NCI-H2171 treated with DMSO at 0.1 percent for 48 hours (cell line): ENCODE results near the gene CACTIN.
"Not testable (repeated sequence)": the region's sequence is repeated elsewhere in the genome, so short reads cannot be mapped to it uniquely, and the experiment has no call there.

Source experiments
- DNase-seq: peaks from one replicate; lab custom pipeline; 2025; lab: John Stamatoyannopoulos, UW

Gene CACTIN

DNA sequence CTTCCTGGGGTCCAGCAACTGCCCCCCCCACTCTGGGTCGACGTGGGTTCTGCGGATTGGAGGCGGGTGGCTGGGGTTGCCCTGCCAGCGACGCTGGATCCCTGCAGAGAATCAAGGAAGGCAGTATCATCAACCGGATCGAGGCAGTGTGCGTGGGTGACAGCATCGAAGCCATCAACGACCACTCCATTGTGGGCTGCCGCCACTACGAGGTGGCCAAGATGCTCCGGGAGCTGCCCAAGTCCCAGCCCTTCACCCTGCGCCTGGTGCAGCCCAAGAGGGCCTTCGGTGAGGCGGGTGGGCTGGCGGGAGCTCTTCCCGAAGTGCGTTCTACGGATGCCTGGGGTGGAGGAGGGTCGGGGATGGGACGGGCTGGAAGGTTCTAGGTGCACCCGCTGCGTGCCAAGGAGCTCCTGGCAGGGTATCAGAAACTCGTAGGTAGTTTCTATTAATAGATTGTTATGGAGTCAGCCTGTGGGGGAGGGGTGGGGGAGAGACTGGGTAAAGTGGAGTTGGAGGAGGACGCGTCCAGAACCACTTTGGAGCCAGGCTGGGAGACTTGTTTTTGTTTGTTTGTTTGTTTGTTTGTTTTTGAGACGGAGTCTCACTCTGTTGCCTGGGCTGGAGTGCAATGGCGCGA is 39.8 kb downstream of the CACTIN start:
- no peak for DNase-seq

DNA sequence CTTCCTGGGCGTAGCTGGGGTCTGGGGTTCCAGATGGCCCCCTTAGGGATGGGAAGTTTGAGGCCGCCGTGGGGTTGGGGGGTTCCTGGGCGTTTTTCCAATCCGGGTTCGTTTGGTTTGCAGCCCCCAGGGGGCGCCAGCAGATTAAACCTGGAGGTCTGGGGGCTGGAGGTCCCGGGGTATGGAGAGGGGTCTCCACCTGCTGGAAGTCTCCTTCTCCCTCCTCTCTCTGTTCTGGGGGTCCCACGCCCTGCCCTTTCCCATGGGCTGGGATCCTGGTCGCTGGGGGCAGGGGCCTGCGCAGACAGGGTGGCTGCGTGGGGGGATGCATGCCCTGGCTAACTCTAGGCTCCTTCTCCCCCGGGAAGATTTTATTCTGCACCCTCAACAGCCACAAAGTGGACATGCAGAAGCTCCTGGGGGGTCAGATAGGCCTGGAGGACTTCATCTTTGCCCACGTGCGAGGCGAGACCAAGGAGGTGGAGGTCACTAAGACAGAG is 40.4 kb downstream of the CACTIN start:
- DNase-seq: no peak

DNA sequence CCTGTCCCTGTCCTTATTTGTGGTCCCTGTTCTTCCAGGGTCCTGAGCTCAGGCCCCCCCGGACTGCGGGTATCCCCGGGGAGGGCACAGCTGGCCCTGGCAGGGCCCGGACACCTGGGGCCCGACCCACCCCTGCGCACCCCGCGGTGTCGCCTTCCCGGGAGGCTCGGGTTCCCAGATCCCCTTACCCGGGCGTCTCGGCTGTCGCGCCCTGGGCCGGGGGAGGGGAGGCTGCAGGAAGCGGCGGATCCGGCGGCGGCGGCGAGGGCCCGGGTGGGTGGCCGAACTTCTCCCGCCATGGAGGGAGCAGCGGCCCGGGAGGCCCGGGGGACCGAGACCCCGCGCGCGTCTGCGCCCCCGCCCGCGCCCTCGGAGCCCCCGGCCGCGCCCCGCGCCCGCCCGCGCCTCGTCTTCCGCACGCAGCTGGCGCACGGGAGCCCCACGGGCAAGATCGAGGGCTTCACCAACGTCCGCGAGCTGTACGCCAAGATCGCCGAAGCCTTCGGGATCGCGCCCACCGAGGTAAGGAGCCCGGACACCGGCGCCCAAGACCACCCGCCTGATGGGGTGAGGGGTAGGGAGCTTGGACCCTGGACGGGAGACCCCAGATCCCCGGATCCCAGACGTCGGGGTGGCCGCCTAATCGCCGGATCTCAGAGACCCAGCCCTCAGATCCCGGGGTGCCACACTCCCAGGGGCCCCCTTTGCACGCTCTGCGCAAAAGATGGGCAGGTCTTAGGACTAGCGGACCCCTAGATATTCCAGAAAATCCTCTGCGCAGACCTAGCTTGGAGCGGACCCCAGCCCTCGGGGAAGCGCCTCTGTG is 41.1 kb downstream of the CACTIN start, which contains the start of gene GIPC3:
Gene GIPC3 (plus strand): TSS at position 178 of the 826 bp plus-strand sequence. CDS start 120 bp downstream, at position 298.
- no peak for DNase-seq

DNA sequence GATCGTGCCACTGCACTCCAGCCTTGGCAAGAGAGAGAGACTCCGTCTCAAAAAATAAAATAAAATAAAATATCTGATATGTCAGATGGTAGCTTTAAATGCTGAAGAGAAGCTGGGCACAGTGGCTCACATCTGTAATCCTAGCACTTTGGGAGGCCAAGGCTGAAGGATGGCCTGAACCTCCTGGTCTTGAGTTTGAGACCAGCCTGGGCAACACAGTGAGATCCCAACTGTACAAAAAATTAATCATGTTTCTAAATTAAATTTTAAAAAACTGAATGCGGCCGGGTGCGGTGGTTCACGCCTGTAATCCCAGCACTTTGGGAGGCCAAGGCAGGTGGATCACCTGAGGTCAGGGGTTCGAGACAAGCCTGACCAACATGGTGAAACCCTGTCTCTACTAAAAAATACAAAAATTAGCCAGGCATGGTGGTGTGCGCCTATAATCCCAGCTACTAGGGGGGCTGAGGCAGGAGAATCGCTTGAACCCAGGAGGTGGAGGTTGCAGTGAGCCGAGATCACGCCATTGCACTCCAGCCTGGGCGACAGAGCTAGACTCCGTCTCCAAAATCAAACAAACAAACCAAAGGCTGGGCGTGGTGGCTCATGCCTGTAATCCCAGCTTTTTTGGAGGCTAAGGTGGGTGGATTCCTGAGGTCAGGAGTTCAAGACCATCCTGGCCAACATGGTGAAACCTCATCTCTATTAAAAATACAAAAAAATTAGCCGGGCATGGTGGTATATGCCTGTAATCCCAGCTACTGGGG is 42.4 kb downstream of the CACTIN start:
- not testable (repeated sequence) for DNase-seq

DNA sequence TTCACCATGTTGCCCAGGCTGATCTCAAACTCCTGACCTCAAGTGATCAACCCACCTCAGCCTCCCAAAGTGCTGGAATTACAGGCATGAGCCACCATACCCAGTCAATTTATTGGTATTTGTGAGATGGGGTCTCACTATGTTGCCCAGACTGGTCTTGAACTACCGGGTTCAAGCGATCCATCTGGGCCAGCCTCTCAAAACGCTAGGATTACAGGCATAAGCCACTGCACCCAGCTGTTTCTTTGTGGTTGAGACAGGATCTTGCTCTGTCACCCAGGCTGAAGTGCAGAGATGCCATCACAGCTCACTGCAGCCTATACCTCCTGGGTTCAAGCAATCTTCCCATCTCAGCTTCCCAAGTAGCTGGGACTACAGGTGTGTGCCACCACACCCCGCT is 44.8 kb downstream of the CACTIN start:
- DNase-seq: not testable (repeated sequence)

DNA sequence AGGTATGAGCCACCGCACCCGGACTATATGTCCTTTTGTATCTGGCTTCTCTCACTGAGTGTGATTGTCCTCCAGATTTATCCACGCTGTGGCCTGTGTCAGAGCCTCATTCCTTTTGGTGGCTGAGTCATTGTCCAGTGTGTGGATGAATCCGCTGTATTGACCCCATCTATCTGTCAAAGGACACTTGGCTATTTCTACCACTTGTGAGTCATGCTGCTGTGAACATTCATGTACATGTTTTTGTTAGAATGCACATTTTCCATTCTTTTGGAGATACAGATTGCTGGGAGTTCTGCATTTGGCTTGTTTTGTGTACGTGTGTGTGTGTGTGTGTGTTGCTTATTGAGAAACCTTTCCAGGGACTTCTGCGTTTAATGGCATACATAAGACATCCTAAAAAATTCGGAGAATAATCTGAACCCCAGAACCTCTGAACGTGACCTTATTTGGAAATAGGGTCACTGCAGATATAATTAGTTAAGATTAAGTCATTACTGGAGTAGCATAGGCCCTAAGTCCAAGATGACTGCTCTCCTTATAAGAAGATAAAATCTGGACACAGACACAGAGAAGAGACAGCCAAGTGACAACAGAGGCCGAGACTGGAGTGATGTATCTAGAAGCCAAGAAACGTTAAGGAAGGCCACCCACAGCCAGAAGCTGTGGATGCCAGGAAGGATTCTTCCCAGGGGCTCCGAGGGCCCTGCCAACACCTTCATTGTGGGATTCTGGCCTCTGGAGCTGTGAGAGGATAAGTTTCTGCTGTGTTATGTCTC is 46.2 kb downstream of the CACTIN start:
- no peak for DNase-seq

DNA sequence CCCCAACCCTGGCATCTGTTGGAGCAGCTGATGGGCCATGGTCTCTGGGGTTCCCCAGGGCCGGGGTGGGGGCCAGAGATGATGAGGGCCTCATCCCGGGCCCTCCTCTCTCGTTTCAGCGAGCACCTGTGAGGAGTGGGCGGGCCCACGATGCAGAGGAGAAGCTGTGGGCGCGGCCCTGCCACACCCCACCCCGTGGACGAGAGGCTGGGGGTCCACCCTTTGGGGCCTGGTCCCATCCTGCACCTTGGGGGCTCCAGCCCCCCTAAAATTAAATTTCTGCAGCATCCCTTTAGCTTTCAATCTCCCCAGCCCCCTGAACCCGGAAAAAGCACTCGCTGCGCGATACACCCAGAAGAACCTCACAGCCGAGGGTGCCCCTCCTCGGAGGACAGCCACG is 48.2 kb downstream of the CACTIN start:
- DNase-seq: no peak

DNA sequence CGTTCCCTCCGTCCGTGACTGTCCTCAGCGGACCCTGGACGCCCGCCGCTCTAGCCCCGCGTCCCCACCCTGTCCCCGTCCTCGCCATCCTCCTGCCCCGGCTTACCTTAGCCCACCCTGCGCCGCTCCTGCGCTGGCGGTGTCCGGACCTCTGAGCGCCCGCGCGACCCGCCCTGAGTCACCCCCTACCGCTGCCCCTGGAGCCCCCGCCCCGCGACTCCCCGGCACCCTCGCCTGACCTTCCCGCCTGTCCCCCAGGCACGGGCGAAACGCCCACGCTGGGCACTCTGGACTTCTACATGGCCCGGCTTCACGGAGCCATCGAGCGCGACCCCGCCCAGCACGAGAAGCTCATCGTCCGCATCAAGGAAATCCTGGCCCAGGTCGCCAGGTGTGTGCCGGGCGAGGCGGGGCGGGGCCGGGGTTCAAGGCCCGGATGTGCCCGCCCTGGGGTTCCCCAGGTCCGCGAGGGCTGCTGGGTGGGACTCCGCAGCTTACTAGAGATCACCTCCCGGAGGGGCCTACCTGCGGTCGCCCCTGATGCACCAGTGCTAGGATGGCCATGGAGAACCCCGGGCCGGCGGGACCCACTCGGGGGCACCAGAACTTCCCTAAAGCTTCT is 48.8 kb downstream of the CACTIN start:
- DNase-seq: no peak

DNA sequence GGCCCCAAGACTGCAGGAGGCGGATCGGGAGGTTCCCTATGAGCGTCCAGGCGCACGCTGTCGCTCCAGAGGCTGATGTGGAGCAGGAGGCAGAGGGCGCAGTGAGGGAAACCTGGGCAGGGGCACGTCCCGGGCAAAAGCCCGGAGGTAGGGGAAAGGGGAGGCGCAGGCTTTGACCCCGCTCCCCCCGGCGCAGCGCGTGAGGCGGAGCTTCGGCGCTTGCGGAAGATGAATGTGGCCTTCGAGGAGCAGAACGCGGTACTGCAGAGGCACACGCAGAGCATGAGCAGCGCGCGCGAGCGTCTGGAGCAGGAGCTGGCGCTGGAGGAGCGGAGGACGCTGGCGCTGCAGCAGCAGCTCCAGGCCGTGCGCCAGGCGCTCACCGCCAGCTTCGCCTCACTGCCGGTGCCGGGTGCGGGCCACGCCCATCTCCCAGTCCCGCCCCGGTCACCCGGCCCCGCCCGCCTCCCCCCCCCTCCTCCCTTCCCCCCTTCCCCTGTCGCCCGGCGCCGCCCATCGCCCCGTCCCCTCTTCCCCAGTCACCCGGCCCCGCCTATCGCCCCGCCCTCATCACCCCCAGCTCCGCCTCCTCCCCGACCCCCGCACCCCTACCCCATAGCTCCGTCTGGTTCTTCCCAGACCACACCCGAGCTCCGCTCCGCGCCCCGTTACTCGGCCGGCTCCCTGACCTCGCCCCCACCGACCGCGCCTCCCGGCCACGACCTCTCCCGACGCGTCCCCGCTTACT is 49.7 kb downstream of the CACTIN start:
- DNase-seq: no peak

DNA sequence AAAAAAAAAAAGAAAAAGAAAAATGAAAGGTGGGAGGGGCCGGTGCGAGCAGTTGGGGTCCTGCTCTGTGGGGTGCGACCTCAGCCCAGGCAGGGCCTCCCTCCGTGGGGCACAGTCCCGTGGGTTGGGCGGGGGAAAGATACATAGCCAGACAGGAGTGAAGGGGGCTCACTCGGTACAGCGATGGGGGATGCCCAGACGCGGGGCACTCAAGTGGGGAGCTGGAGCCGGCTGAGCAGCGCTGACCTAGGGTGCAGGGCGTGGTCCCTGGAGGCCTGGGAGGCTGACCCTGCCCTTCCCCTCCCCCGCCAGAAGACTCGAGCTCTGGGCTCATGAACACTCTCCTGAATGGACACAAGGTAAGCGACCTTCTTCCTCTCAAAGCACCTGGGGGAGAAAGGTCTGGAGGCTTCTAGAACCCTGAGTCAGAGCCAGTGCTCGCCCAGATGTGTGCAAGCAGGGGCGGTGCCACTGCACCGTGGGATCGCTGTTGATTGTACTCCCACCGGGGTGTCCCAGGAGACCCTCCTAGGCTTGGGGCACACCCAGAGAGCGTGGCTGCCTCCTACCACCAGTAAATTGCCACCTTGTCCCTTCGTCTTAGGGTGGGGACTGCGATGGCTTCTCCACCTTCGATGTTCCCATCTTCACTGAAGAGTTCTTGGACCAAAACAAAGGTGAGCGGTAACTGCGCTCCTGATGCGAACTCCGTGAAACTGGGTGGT is 50.5 kb downstream of the CACTIN start:
- DNase-seq: no peak

DNA sequence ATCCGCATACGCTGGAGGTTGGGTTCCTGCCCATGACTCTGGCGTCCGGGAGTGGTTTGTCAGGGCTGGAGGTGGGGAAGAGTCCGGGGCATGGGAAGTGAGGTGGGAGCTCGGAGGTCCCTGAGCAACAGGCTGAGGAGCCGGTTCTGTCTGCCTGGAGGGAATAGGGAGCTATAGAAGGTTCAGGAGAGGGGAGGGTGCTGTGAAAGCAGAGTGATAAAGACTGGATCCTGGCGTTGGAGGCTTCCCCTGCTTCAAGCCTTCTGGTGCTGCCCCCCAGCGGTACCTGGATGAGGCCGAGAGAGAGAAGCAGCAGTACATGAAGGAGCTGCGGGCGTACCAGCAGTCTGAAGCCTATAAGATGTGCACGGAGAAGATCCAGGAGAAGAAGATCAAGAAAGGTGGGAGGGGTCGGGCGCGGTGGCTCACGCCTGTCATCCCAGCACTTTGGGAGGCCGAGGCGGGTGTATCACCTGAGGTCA is 51.3 kb downstream of the CACTIN start:
- no peak for DNase-seq

DNA sequence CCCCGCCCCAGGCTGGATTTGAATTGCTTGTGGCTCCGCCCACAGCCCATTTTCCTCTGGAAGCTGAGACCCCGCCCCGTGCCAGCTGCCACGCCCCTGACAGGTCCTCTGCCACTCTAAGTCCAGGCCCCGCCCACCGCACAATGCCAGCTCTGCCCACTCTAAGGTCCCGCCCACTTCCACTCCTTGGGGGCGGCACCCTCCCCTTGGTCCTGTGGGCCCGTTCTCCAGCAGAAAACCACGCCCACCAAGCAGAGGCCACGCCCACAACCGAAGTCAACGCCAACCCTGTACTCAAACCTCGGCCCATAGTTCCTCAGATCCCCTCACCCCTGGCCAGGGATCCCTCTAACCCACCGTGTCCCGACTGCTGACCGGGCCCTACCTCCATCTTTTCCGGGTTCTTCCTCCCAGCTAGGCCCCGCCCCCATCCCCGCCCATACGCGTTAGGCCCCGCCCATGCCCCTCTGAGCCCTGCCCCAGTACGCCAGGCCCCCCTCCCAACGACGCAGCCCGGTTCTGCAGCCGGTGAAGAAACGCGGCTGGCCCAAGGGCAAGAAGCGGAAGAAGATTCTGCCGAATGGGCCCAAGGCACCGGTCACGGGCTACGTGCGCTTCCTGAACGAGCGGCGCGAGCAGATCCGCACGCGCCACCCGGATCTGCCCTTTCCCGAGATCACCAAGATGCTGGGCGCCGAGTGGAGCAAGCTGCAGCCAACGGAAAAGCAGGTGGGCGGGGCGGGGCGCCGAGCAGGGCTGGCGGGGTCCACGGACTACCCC is 52.5 kb downstream of the CACTIN start:
- peak; percentile 77 for DNase-seq

DNA sequence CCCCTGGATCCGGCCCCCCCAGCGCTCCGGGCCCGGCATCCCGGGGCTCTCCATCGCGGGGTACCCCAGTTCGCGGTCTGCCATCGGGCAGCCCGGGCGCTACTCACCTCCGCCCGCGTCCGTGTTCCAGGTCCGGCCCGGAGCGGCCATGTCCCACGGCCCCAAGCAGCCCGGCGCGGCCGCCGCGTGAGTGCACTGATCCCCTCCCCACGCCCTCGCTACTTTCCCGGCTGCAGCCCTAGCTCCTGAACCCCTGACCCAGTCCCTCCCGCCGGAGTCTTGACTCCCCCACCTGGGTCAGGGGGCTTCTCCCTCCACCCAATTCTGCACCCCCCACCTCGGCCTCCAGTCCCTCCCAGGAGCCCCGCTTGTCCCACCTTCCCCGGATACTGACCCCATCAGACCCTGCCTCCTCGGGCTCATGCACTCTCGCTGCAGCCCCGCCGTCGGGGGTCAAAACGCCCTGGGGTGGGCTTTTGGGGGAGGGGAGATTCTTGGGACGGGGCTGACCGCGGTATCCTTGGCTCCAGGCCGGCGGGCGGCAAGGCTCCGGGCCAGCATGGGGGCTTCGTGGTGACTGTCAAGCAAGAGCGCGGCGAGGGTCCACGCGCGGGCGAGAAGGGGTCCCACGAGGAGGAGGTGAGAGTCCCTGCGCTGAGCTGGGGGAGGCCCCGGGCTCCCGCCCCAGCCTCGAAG is 53.3 kb downstream of the CACTIN start:
- DNase-seq: no peak

DNA sequence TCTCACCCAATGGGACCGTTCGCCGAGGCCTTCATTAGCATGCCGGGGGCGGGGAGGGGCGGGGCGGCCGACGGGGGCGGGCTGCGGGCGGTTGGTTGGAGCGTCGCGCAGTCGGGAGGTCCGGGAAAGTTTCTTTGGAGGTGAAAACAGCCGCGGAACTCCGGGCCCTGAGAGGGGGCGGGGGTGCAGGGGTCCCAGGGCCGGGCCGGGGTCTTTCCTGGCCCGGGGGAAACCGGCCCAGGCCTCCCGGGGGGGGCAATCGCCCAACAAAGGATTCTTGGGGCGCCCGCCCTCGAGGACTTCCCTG is 53.8 kb downstream of the CACTIN start, which contains the start of gene HMG20B:
Gene HMG20B (plus strand): TSS at position 90 of the 307 bp plus-strand sequence. CDS start 366 bp downstream, outside the sequence.
- DNase-seq: no peak

DNA sequence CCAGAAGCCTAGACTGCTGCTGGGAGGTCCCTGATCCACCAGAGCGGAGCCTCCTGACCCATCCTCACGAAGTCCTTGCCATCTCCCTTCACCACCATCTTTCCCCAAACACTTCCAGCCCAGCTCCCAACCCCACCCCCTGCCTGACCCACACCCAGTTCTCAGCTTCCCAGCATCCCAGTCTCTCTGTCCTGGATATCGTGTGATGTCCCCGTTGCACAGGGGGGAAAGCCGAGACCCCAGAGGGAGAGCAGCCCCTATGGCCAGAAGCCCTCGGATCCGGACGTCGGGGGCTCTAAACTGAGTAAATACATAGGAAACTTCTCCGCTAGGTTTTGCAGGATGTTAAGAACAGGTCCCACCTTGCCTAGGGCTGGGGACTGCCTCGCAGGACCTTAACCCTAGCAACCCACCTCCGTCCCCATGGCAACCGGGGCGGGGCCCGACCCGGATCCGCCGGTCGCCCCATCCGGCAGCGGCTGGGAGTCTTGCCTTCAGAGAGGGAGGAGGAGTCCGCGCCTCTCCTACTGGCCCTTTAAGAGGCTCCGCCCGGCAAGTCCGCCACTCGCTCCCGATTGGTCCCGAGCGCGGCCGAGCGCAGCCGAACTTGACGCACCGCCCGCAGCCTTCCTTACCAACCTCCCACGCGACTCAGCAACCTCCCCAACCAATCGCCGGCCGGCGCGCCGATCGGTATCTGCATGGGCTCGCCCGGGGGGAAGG is 54.3 kb downstream of the CACTIN start:
- DNase-seq: peak; percentile 99

DNA sequence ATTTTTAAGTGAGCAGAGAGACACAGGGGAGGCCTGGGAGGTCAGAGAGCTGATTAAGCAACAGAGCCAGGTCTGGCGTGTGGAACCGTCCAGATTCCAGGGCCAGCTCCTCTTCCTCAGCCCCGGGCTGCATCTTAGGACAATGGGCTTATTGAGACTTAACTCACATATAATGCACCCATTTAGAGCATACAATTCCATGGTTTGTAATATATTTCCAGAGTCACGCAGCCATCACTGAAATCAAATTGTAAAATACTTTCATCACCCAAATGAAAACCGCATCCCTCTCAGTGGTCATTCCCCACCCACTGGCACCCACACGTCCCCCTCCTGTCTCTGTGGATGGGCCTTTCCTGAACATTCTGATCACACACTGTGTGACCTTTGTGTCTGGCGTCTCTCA is 56.0 kb downstream of the CACTIN start:
- DNase-seq: no peak

DNA sequence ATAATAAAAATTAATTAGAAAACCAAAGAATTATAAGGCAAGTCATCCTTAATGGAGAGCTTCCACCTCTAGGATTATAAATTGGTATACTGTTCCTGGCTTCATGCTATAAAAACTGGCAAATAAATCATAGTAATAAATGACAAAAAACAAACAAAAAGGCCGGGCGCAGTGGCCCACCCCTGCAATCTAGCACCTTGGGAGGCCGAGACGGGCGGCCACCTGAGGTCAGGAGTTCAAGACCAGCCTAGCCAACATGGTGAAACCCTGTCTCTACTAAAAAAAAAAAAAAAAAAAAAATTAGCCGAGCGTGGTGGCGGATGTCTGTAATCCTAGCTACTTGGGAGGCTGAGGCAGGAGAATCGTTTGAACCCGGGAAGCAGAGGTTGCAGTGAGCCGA is 56.5 kb downstream of the CACTIN start:
- DNase-seq: not testable (repeated sequence)

DNA sequence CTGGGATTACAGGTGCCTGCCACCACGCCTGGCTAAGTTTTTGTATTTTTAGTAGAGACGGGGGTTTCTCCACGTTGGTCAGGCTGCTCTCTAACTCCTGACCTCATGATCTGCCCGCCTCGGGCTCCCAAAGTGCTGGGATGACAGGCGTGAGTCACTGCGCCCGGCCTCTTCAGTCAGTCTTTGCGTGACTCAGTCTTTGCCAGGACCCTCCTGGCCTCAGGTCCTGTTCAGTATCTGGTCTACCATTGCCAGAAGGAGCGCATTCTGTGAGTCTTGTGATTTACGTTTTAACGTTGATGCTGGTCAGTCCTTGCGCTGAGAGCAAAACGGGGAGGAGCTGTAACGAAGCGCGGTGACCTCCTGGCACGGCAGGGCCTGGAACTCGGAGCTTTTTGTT is 61.5 kb downstream of the CACTIN start:
- DNase-seq: no peak
